Measurements from ENCODE around the gene GPR156. TPM values are rescaled to one million over a fixed set of nuclear protein-coding genes. Genes with fewer than 3 reads are reported as not detected.

GPR156 gene
- polyA plus RNA-seq (2013, experiment 1 of 2; ENCODE audit: insufficient read length), result 0.37 TPM
- 0.40 TPM for polyA plus RNA-seq (2013, experiment 2 of 2; ENCODE audit: insufficient read length)

GRCh38 chr3:120284747-120285507 is at the start of gene GPR156:
Gene GPR156, minus strand, starts transcription at chr3:120285222. Its CDS starts 41,124 bp downstream, at chr3:120244098.
- DNase-seq, result peak; percentile 33

DNA sequence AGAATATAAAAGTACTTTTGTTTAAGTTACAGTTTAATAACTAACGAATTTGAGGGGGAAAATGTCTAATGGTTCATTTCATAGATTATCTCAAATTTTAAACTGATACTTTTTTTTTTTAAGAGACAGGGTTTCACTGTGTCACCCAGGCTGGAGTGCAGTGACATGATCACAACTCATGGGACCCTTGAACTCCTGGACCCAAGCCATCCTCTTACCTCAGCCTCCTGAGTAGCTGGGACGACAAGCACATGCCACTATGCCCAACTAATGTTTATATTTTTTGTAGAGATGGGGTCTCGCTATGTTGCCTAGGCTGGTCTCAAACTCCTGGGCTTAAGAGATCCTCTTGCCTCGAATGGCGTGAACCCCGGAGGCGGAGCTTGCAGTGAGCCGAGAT is 47.6 kb upstream of the GPR156 start:
- DNase-seq, result no peak

GRCh38 chr3:120331076-120331475 is 46.1 kb upstream of the GPR156 start:
- no peak for DNase-seq

DNA sequence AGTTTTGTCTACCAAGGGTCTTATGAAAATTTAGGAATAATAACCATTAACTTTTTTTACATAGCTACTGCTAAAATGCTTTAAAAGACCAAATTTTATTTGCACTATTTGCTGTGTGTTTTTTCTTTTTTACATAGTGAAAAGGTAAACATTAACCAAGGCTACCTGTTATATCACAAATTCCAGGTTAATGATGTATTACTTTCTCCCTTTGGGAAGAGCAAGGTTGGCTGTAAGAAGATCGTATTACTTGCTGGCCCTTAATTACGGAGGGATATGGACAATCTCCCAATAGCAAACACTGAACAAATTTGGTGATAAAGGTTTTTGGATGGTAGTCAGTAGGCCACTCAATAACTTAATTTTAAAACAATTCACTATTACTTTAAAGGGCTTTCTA is 41.8 kb upstream of the GPR156 start:
- DNase-seq, result no peak

- DNase-seq, result peak; percentile 19
Observed at GRCh38 chr3:120324190-120324589, 39.2 kb upstream of the GPR156 start.

DNA sequence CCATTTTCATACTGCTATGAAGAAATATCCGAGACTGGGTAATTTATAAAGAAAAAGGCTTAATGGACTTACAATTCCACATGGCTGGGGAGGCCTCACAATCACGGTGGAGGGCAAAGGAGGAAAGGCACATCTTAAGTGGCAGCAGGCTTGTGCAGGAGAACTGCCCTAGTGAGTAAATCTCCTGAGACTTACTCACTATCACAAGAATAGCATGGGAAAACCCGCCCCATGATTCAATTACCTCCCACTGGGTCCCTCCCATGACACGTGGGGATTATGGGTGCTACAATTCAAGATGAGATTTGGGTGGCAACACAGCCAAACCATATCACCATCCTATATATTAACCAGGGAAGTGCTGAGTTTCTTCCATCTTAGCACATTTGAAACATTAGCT is 38.7 kb upstream of the GPR156 start:
- DNase-seq, result peak; percentile 33

GRCh38 chr3:120311863-120312794 is 27.1 kb upstream of the GPR156 start:
- DNase-seq, result no peak

DNA sequence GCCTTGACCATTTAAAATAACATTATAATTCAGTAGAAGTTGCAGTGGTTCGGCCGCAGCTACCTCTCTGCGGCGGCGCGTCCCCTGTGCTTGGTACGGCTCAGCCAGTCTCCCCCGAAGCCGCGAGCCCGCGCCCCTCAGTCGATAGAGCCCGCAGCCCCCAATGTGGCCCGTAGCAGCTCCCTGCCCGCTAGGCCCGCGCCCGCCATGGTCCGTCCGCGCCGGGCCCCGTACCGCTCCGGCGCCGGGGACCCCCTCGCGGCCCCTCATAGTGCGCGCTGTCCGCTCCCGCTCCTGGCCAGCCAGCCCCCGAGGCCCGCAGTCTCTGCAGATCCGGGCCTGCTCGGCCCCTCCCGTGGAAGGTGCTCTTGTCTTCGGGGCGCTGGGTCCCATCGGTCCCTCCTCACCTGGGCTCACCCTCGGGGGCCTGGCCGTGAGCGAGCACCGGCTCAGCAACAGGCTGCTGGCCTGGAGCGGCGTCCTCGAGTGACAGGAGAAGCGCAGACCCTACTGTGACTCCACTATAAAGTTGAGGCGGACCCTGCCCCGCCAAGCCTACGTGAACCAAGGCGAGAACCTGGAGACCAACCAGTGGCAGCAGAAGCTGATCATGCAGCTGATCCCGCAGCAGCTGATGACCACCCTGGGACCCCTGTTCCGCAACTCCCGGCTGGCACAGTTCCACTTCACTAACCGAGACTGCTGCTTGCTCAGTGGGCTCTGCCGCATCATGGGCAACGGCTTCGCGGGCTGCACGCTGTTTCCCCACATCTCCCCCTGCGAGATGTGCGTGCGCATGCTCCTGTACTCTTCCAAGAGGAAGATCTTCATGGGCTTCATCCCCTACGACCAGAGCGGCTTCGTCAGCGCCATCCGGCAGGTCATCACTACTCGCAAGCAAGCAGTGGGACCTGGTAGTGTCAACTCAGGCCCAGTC is 21.8 kb upstream of the GPR156 start:
- DNase-seq, result no peak

DNA sequence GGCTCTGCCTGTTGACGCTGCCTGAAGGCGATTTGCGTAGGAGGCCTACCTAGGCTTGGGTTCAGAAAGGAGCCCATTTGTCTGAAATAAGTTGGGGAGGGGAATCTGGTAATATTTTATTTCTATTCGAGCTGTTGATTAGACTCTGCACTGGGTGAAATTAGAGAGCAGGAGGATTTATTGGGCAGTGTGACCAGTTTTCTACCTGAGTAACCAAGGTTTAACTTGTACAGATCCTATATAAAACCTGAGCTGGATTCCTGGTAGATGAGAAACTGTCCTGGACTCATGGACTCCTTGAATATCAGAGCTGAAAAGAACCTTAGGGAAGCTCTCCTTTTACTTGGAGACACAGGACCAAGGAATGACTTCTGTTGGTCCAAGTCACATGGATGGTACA is 19.6 kb upstream of the GPR156 start:
- DNase-seq, result peak; percentile 12

GRCh38 chr3:120302361-120302760 is 17.3 kb upstream of the GPR156 start:
- no peak for DNase-seq

DNA sequence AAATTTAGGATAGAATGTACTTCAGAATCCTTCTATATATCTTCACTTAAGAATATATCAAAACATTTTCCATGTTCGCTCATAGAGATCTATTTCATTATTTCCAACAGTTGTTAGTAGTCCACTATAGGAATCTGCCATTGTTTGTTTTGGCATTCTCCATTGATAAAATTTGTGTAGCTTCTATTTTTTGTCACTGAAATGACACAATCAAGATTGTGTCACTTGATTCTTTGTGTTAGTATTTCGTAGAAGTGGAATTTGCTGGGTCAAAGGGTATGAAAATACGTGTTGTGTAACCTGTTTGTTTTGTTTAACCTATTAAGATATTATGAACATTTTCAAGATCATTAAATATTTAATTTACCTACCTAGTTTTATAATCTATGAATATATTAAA is 15.9 kb upstream of the GPR156 start:
- no peak for DNase-seq

- DNase-seq, result no peak
Observed at GRCh38 chr3:120299403-120299802, 14.4 kb upstream of the GPR156 start.

GRCh38 chr3:120298996-120299395 is 14.0 kb upstream of the GPR156 start:
- DNase-seq, result no peak

DNA sequence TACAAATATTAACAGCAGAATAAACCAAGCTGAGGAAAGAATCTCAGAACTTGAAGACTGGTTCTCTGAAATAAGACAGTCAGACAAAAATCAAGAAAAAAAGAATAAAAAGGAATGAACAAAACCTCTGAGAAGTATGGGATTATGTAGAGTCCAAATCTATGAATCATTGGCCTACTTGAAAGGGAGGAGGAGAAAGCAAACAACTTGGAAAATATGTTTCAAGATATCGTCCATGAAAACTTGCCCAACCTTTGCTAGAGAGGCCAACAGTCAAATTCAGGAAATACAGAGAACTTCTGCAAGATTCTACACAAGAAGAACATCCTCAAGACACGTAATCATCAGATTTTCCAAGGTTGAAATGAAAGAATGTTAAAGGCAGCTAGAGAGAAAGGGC is 6.5 kb upstream of the GPR156 start:
- peak; percentile 25 for DNase-seq

- DNase-seq, result no peak
Observed at GRCh38 chr3:120289636-120290035, 4.6 kb upstream of the GPR156 start.

GRCh38 chr3:120286465-120286864 is 1.4 kb upstream of the GPR156 start:
- DNase-seq, result no peak

GRCh38 chr3:120285508-120285841 is 453 bp upstream of the GPR156 start:
- no peak for DNase-seq

DNA sequence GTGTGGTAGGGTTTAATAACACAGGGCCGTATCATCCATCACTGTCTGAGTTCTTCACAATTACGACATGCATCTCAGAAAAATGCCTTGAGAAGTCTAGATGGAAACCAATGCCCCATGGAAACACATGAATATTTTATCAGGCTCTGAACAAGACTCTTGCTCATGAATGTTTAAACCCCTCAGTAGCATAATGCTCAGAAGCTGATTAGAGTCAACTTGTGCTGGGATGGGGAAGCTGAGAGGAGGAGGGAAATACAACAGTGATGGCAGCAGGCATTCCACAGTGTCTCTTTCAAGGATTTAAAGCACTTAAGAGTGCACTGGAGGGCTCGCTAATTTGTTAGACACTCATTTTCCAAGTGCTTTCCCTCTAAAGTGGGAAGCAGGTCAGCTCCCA is 3.8 kb downstream of the GPR156 start:
- DNase-seq, result no peak

GRCh38 chr3:120280566-120280965 is 4.5 kb downstream of the GPR156 start:
- DNase-seq, result no peak

- DNase-seq, result no peak
Observed at GRCh38 chr3:120280026-120280425, 5.0 kb downstream of the GPR156 start.

GRCh38 chr3:120276767-120277166 is 8.3 kb downstream of the GPR156 start:
- DNase-seq, result no peak

GRCh38 chr3:120275618-120276017 is 9.4 kb downstream of the GPR156 start:
- no peak for DNase-seq

All from fibroblast of skin of back (primary cell).